Gastrocnemius medialis (tissue), 4 donors: Measurements from ENCODE around the gene MYL11. TPM values are rescaled to one million over a fixed set of nuclear protein-coding genes. Genes with fewer than 3 reads are reported as not detected.

Experiments used
- ATAC-seq, 2 donors: fragments of 150-250 bp; one replicate each; pipeline ENCODE4 v1.9.1; 2016
- DNase-seq, 2 donors: peaks; one replicate each; pipeline ENCODE4 v3.0.0-alpha.2; 2019
- H3K27ac ChIP-seq, 4 donors: fragments of 200-600 bp; sonication (generic); 1 replicate in 1 of 4; 2 replicates in 3 of 4; pipeline ENCODE4 v1.5.1; 2016 to 2018; ENCODE audit warnings: mild to moderate bottlenecking in 2 of 4, moderate library complexity in 1 of 4
- H3K27me3 ChIP-seq, 3 donors: fragments of 200-600 bp; sonication (generic) in 2 of 3; 1 replicate in 1 of 3; 2 replicates in 2 of 3; pipeline versions ENCODE4 v1.5.1 to v1.6.0; 2016 to 2019; ENCODE audit warnings: mild to moderate bottlenecking in 1 of 3, moderate library complexity in 1 of 3
- H3K36me3 ChIP-seq, 2 donors: fragments of 200-600 bp; sonication (generic) in 1 of 2; one replicate each; pipeline ENCODE4 v1.5.1; 2017 to 2018
- H3K4me1 ChIP-seq, 2 donors: fragments of 200-600 bp; sonication (generic) in 1 of 2; one replicate each; pipeline ENCODE4 v1.5.1; 2016 to 2017; ENCODE audit warnings: mild to moderate bottlenecking in 2 of 2
- H3K4me3 ChIP-seq, 4 donors: fragments of 200-600 bp; sonication (generic) in 3 of 4; 1 replicate in 1 of 4; 2 replicates in 3 of 4; pipeline ENCODE4 v1.5.1; 2016 to 2019; ENCODE audit warnings: mild to moderate bottlenecking in 2 of 4
- H3K9me3 ChIP-seq, 3 donors: fragments of 200-600 bp; sonication (generic) in 2 of 3; 1 replicate in 1 of 3; 2 replicates in 2 of 3; pipeline ENCODE4 v1.5.1; 2016 to 2019
- CTCF ChIP-seq, 5 experiments: fragments of 450-650 bp in 3 of 5; fragments of 200-600 bp in 2 of 5; sonication (generic) in 2 of 5; IDR thresholded peaks in 4 of 5; conservative IDR thresholded peaks in 1 of 5; 1 replicate in 4 of 5; 2 replicates in 1 of 5; pipeline ENCODE4 v1.5.1; 2016 to 2019; ENCODE audit warnings: antibody characterized with exemption in 5 of 5, mild to moderate bottlenecking in 3 of 5, moderate library complexity in 3 of 5
- POLR2A ChIP-seq, 2 donors: fragments of 450-650 bp; IDR thresholded peaks; one replicate each; pipeline ENCODE4 v1.6.1; 2017; ENCODE audit warnings: antibody characterized with exemption in 2 of 2, mild to moderate bottlenecking in 2 of 2, moderate library complexity in 2 of 2
- in situ Hi-C, 4 donors: fragments of 200-750 bp; cut with MboI; loops; one replicate each; pipeline versions ENCODE4 v1.15.0 to v1.8.0; 2017; ENCODE audit warnings: low sequenced_read_pairs in 4 of 4
- intact Hi-C: fragments of 100-400 bp; cut with DNase I; formaldehyde crosslinking; loops from one replicate; pipeline ENCODE4 v1.15.1; 2023; ENCODE audit warnings: low total_unique reads
- total RNA-seq, 4 donors: library from RNA; depleted of rRNA; stranded (reverse); fragments of >200 nt; gene quantifications; one replicate each; pipeline versions ENCODE4 v1.1.0 to v1.2.3, GENCODE V29; 2016

MYL11 gene
- total RNA-seq, 4 donors from 2014 or later: 1,053 to 4,879 (median 1,942) TPM

DNA sequence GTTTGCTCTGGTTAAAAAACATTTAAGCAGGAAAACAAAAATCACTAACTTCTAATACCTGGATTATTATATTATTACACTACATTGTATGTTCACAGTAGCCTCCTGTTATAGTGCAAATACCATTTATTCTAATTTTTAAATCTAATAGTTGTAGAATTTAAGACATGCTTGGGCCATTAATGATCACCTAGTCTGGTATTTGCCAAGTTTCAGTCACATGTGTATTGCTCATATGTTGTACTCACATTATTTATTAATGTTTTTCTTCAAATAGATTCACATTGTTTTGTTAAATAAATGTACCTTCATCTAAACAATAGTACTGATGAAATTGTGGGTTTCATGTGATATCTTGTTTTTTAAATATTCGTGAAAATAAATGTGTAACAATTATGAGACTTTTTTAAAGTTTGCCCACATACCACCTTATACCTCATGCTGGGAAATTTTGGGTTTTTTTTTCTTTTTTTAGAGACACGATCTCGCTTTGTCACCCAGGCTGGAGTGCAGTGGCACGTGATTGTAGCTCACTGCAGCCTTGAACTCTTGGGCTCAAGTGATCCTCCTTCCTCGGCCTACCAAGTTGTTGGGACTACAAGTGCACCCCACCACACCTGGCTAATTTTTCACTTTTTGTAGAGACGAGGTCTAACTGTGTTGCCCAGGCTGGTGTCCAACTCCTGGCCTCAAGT is 38.7 kb downstream of the MYL11 start:
- intact Hi-C loops: loop anchor here (10.0 kb wide), 1 partner anchor 348 kb away; the partner anchor contains the start of gene ALDOA
- in situ Hi-C loops: loop anchor here in 2 of 4 donors (25.0 kb wide), 2 partner anchors 301 to 351 kb away; partner anchors contain the start of genes ALDOA (in 1 of the 2), GDPD3 (in 1 of the 2) and MAPK3 (in 1 of the 2)
- no peak for TF ChIP-seq CTCF (IDR thresholded peaks at IDR 0.05 in 4 of 5, conservative IDR thresholded peaks at IDR 0.05 in 1 of 5)
- TF ChIP-seq POLR2A (IDR thresholded peaks at IDR 0.05): no peak
- Histone ChIP-seq H3K4me1 (peaks cover 20 to 30% of the 10 kb centered on the region in 2 donors), H3K27ac (peak overlapping the region; percentile 65 to 98 (median 72)), H3K9me3 (no peaks in the 10 kb centered on the region), H3K4me3 (no peak overlapping the region), H3K36me3 (peaks cover 0 to 8% of the 10 kb centered on the region in 2 donors), H3K27me3 (no peaks in the 10 kb centered on the region)
- ATAC-seq (no peak), DNase-seq (no peak)

DNA sequence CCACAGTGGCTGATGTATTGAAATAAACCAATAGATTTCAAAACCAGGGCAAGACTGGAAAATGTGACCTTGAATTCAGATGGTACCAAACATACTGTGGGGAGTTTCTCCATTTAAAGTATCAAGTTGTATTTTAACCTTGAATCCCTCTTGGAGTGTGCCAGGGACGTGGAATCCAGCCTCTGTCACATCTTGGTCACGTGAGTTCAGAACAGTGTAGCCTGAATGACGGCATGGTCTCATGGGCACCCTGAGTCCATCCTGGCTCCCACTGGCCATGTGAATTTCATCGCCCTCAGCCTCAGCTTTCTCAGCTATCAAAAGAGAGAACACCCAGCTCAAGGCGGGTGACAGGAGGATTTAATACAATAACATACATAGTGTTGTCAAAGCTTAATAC is 39.6 kb downstream of the MYL11 start:
- TF ChIP-seq POLR2A (IDR thresholded peaks at IDR 0.05) (no peak), CTCF (IDR thresholded peaks at IDR 0.05 in 4 of 5, conservative IDR thresholded peaks at IDR 0.05 in 1 of 5) (no peak)
- in situ Hi-C loops (loop anchor here in 2 of 4 donors (25.0 kb wide), 2 partner anchors 302 to 352 kb away; partner anchors contain the start of genes ALDOA (in 1 of the 2), GDPD3 (in 1 of the 2) and MAPK3 (in 1 of the 2)), intact Hi-C loops (loop anchor here (10.0 kb wide), 1 partner anchor 349 kb away; the partner anchor contains the start of gene ALDOA)
- H3K4me3 ChIP-seq: no peak overlapping the region
- H3K27ac ChIP-seq: peak overlapping the region; percentile 65 to 98 (median 72)
- peaks cover 0 to 8% of the 10 kb centered on the region in 2 donors for H3K36me3 ChIP-seq
- no peaks in the 10 kb centered on the region for H3K9me3 ChIP-seq
- H3K4me1 ChIP-seq: peaks cover 14 to 22% of the 10 kb centered on the region in 2 donors
- ATAC-seq (peak; percentile 23 to 34), DNase-seq (peak; percentile 40 to 61)
- H3K27me3 ChIP-seq: no peaks in the 10 kb centered on the region

DNA sequence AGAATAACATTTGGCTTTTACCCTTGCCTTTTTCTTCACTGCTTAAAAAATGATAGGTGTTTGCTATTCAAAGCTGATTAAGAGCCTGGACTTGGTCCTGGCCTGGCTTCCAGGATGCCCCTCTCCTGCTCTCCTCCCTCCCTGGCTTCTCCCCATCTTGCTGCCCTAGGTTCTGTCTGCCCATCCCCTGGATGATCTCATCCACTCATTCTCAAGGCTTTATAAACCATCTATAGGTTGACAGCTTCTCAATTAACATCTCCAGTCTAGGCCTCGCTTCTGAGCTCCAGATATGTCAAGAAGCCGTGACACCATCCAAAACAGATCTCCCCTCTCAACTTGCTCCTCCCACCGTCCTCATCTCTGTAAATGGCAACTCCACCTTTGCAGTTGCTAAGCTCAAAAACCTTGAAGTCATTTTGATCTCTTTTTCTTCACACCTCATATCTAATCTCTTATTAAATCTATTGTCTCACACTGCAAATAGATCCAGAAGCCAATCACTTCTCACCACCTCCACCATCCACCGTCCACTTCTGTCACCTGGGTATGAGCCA is 41.5 kb downstream of the MYL11 start:
- Histone ChIP-seq H3K27me3 (no peaks in the 10 kb centered on the region), H3K27ac (peak overlapping the region; percentile 93 to 99 (median 96)), H3K4me1 (peaks cover 8 to 14% of the 10 kb centered on the region in 2 donors), H3K36me3 (peaks cover 0 to 15% of the 10 kb centered on the region in 2 donors), H3K4me3 (no peak overlapping the region), H3K9me3 (no peaks in the 10 kb centered on the region)
- in situ Hi-C loops: loop anchor here in 2 of 4 donors (25.0 kb wide), 2 partner anchors 304 to 354 kb away; partner anchors contain the start of genes ALDOA (in 1 of the 2), GDPD3 (in 1 of the 2) and MAPK3 (in 1 of the 2)
- intact Hi-C loops: loop anchor here (10.0 kb wide), 1 partner anchor 351 kb away; the partner anchor contains the start of gene ALDOA
- no peak for TF ChIP-seq CTCF (IDR thresholded peaks at IDR 0.05 in 4 of 5, conservative IDR thresholded peaks at IDR 0.05 in 1 of 5)
- TF ChIP-seq POLR2A (IDR thresholded peaks at IDR 0.05): no peak
- ATAC-seq: no peak
- DNase-seq: no peak

DNA sequence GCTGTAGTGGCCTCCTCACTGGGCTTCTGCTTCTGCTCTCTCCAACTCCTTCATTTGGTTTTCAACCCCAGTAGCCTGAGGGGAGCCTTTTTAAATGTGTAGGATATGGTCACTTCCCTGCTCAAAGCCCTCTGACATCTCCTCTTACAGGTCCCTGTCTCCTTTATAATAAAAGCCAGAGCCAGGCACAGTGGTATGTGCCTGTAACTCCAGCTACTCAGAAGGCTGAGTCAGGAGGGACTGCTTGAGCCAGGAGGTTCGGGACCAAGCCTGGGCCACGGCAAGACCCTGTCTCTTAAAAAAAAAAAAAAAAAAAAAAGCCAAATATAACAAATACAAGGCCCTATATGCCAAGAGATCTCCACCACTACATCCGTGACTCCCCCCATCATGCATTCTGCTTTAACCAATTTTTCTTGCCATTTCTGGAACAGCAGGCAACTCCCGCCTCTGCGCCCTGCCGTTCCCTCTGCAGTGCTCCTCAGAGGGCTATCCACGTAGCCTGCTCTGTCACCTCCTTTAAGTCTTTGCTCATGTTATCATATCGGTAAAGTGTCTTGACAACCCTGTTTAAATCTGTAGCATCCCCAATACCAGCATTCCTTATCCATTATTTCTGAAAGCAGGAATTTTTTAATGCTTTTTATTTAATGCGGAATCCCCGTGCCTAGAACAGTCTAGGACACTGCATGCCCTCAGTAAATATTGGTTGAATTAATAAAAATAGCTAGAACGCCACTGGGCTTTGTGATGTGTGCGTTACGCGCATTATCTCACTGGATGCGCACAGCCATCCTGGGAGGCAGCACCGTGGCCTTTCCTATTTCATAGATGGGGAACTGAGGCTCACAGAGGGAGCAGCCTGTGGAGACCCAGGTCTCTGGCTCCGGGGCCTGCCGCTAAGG is 42.3 kb downstream of the MYL11 start:
- intact Hi-C loops: loop anchor here (10.0 kb wide), 1 partner anchor 352 kb away; the partner anchor contains the start of gene ALDOA
- peak overlapping the region; percentile 60 to 77 (median 66) for H3K4me3 ChIP-seq
- in situ Hi-C loops: loop anchor here in 2 of 4 donors (25.0 kb wide), 2 partner anchors 305 to 355 kb away; partner anchors contain the start of genes ALDOA (in 1 of the 2), GDPD3 (in 1 of the 2) and MAPK3 (in 1 of the 2)
- peaks cover 8 to 14% of the 10 kb centered on the region in 2 donors for H3K4me1 ChIP-seq
- peak overlapping the region; percentile 93 to 99 (median 96) for H3K27ac ChIP-seq
- H3K36me3 ChIP-seq: peaks cover 0 to 16% of the 10 kb centered on the region in 2 donors
- ATAC-seq (peak in 1 of 2 donors; percentile 17), DNase-seq (no peak)
- no peak for TF ChIP-seq POLR2A (IDR thresholded peaks at IDR 0.05)
- no peak for TF ChIP-seq CTCF (IDR thresholded peaks at IDR 0.05 in 4 of 5, conservative IDR thresholded peaks at IDR 0.05 in 1 of 5)
- H3K9me3 ChIP-seq: no peaks in the 10 kb centered on the region
- H3K27me3 ChIP-seq: no peaks in the 10 kb centered on the region
